Hematopoietic multipotent progenitor cell treated with erythropoietin and hydrocortisone succinate and interleukin-3 and kit ligand, for 15 days (in vitro differentiated cells): ENCODE data around the gene SORCS3.

Experiments used
- DNase-seq: peaks from one replicate; pipeline ENCODE4 v3.0.0-alpha.2; 2015; ENCODE audit warnings: low spot score

SORCS3 gene

GRCh38 chr10:105266966-105267539, 626.0 kb downstream of the SORCS3 start:
- DNase-seq, result no peak

GRCh38 chr10:105268961-105269360, 627.9 kb downstream of the SORCS3 start:
- DNase-seq, result no peak

GRCh38 chr10:105269689-105270088, 628.6 kb downstream of the SORCS3 start:
- no peak for DNase-seq

- DNase-seq, result no peak
Measured at GRCh38 chr10:105274556-105275070, 633.5 kb downstream of the SORCS3 start.

GRCh38 chr10:105278439-105278838, 637.3 kb downstream of the SORCS3 start:
- DNase-seq, result no peak

GRCh38 chr10:105279101-105279500, 638.0 kb downstream of the SORCS3 start:
- no peak for DNase-seq

- no peak for DNase-seq
Measured at GRCh38 chr10:105280895-105281294, 639.8 kb downstream of the SORCS3 start.

GRCh38 chr10:105284476-105285215, 643.6 kb downstream of the SORCS3 start:
- no peak for DNase-seq

- no peak for DNase-seq
Measured at GRCh38 chr10:105288026-105288425, 646.9 kb downstream of the SORCS3 start.

- no peak for DNase-seq
Measured at GRCh38 chr10:105288613-105289012, 647.5 kb downstream of the SORCS3 start.

- DNase-seq, result no peak
Measured at GRCh38 chr10:105291571-105291970, 650.5 kb downstream of the SORCS3 start.

GRCh38 chr10:105292236-105292635, 651.1 kb downstream of the SORCS3 start:
- DNase-seq, result no peak
